DMS79 treated with DMSO at 0.1 percent for 48 hours (cell line): ENCODE data around the gene TMEM107.

ENCODE experiments used
- DNase-seq: peaks from one replicate; lab custom pipeline; 2025; lab: John Stamatoyannopoulos, UW

Gene TMEM107

DNA sequence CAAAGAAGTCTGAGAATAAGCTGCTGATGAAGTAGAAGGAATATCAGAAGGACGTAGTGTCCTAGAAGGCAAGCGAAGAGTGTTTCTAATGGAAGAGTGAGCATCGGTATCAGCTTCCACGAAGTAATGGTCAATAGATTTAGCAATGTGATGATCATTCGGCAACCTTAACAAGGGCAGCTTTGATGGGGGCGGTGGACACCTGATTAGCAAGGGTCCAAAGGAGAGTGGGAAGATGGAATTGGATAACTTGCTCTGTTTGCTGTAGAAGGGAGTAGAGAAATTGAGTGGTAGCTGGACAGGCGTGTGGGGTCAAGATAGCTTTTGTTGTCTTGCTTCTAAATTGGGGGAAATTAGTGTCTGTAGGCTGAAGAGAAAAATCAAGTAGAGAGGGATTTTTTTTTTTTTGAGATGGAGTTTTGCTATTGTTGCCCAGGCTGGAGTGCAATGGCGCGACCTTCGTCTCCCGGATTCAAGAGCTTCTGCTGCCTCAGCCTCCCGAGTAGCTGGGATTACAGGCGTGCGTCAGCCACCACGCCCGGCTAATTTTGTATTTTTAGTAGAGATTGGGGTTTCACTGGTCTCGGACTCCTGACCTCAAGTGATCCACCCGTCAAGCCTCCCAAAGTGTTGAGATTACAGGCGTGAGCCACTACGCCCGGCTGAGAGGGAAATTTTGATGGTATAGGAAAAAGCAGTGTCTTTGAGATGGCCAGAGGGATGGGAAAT lies 38.4 kb downstream of the TMEM107 start:
- peak; percentile 19 for DNase-seq

DNA sequence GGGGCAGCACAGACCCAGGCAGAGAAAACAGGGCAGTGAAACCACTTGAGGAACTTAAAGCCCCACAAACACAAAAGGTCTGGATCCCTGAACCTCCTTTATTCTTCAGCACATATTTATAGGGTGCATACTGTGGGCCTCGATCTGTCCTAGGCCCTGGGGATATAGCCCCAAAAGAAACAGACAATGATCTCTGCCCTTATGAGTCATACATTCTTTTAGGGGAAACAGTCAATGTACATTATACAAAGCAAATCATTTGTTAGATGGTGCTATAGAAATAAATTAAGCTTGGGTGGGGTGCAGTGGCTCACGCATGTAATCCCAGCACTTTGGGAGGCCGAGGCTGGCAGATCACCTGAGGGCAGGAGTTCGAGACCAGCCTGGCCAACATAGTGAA lies 42.2 kb downstream of the TMEM107 start:
- DNase-seq = no peak

DNA sequence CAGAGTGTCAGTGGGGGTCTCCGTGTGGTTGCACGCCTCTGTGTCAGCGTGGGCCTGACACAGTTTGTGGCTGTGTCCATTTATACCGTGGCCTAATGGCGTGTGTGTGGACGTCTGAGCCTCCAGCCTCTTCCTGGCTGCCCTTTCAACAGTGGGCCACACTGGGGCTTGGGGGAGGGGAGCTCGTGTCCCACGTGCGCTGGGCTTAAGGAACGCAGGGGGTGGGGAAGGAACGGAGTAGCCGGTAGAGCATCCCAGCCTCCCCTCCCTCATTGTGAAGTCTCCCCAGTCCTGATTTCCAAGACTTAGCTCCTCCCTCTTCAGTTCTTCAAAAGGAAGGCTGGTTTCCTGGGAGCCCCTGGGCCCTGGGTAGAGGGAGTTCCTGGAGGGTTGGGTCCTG lies 42.8 kb downstream of the TMEM107 start:
- DNase-seq = no peak

DNA sequence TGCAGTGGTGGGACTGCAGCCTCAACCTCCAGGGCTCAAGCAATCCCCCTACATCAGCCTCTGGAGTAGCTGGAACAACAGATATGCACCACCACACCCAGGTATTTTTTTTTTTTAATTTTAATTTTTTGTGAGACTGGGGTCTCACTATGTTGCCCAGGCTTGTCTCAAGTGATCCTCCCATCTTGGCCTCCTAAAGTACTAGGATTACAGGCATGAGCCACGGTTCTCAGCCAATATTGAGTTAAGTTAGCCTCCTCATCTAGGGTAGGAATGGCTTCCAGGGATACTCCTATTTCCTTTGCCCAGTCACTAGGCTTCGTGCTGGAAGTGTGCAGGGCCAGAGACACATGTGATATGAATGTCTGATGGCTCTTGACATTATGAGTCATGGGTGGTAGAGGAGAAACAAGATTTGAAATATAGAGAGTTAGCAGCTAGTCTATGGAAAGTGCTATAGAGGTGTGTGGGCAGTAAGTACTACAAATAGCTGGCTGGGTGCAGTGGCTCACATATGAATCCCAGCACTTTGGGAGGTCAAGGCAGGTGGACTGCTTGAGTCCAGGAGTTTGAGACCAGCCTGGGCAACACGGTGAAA lies 44.2 kb downstream of the TMEM107 start:
- DNase-seq = no peak

DNA sequence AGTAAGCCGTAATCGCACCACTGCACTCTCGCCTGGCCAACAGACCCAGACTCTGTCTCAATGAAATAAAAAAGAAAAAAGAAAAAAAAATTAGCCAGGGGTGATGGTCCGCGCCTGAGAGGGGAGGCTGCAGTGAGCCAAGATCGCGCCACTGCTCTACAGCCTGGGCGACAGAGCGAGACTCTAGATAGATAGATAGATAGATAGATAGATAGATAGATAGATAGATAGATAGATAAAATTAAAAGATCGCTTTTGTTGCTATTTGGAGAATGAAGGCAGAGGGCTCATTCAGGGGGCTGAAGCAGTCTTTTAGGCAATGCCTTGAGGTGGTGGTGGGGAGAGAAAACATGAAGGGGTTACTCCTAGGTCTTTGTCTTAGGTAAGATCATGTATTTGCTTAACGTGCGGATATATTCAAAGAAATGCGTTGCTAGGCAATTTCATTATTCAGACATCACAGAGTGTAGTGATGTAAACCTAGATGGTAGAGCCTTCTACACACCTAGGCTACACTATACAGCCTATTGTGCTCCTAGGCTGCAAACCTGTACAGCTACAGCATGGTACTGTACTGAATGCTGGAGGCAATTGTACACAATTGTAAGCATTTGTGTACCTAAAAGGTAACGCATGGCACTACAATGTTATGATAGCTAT lies 47.9 kb downstream of the TMEM107 start:
- DNase-seq = no peak

DNA sequence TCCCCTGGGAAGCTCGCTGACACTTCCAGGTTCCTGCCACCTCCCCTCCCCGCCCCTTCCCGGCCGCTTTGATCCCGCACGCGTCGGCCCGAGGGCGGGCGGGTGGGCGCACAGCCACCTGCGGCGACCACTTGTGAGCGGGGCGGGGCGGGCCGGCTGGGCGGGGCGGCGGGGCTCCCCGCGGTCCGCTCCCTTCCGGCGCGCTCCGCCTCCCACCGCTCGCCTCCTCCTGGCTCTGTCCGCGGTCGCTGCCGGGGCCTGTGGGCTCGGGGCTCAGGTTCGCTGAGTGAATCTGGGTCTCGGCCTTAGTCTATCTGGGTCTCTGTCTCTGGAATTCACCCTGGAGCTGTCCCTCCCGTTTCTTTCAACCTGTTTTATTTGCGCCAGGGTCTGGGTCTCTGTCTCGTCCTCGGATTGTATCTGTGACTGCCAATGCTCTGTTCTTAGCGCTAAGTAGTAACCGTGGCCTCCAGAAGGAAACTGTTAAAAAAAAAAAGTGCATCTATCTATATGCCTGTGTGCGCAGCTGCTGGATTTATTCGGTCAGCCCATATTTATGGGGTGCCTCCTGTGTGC lies 49.6 kb downstream of the TMEM107 start:
- peak; percentile 65 for DNase-seq

DNA sequence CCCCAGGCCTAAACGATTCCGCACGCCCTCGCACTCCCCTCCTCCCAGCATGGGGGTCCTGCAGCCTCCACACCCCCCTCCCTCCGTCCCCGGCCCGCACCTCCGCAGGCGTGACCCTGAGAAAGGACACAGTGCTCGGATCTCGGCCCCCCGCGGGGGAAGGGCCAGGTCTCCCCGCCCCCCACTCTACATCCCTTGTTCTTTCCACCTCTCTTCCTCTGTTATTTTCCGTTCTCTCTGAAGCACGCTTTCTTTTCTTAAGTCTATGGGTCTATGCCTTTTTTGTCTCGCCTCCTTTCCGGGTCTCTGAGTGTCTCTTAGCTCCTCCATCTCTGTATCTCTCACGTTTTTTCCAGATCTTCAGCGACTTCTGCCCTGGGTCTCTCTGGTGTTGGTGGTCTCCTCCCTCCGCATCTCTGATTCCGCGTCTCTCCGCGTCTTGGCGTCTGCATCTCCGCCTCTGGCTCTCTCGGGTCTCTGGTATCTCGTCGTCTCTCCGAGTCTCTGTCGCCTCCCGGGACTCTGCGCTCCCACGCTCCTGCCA lies 50.2 kb downstream of the TMEM107 start:
- peak; percentile 54 for DNase-seq

DNA sequence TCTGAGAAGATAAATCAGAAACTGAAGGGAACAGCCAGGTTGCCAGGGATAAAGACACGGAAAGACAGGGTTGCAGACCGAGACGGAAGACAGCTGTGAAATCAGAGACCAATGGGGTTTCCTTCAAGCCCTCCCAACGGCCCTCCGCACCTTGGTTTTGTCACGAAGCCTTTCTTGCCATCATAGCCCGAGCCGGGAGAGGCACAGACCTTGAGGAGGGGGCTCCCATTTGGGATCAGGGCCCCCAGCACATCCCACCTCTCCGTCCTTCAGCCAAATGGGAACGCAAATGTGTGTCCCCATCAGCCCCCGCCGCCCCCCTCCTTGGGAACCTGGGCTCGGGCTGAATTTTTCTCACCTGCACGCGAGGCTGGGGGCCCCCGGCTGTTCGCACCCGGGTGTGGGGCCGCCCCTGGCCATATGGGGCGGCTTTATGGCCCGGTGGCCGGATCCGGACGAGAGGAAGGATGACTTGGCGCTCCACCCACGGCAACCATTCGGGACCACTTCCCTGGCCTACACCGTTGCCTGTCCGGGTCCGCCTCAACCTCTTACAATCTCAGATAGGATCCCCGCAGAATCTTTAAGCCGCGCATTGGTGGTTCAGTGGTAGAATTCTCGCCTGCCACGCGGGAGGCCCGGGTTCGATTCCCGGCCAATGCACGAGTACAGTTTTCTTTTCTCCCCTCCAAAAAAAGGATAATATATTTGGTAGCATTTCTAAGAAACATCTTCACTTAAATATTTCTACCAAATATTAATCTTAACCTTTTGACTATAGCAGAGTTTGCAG lies 50.8 kb downstream of the TMEM107 start:
- peak; percentile 54 for DNase-seq

DNA sequence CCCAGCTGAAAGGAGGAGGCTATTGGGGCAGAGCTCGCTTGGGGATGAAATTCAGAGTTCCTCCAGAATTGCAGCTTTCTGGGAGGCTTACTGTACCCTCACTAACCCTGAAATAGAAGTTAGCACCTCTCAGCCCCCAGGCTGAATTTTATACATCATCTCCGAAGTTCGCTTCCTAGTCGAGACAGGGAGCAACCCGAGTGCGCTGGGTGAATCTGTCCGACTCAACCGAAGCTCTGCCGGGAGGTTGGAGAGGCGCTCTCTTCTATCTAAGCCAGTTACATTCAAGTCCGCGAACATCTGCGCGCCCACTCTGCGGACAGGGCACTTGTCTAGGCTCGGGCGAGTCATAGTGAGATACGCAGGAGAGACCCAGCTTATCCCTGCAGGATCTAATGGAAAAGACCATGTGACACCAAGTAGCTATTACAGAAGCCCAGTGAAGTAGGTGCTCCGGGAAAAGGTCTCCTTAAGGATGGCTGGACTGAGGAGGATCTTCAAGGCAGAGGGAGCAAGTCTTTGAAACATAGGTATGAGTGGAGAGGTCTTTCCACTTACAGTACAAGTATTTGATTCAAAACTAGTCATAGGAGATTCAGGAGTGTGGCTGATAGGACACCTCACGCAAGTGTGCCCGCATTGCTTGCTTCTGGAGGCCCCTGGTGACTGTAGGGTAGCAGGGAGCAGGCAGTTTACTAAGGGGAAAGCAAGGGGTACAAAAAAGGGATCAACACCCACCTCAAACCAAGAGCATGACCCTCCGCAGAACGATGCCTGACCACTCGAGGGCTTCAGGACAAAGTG lies 51.6 kb downstream of the TMEM107 start:
- peak; percentile 21 for DNase-seq

DNA sequence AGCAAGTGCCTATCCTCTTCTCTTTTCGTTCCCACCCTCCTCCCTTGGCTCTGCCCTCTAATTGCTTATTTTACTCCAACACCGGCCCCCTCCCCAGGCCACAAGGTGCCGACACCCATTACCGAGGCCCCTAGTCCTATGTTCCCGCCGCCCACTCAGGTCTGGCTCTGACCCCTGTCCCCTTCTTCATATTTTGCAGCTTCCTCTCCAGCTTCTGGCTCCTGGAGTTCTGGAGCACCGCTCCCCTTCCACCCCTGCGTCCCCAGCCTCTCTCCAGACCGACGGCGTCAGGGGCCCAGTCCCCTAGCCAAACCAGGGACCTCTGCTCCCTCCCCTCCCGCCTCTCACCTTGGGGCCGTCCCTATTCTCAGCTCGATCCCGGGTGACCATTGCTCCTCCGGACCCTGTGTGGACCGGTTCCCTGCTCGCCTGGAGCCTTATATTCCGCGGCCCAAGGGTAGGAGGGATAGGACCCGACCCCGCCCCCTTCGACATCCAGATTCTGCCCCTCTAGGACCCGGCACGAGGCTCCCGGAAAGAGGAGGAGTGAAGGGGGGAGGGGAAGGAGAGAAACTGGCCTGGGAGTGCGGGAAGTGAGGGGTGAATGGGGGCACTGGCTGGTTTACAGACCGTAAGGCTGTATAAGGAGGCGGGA lies 52.4 kb downstream of the TMEM107 start, which contains the start of gene HES7:
Gene HES7 (minus strand): TSS at position 412 of the 655 bp plus-strand sequence. CDS start 22 bp downstream, at position 390.
- DNase-seq = peak; percentile 7

DNA sequence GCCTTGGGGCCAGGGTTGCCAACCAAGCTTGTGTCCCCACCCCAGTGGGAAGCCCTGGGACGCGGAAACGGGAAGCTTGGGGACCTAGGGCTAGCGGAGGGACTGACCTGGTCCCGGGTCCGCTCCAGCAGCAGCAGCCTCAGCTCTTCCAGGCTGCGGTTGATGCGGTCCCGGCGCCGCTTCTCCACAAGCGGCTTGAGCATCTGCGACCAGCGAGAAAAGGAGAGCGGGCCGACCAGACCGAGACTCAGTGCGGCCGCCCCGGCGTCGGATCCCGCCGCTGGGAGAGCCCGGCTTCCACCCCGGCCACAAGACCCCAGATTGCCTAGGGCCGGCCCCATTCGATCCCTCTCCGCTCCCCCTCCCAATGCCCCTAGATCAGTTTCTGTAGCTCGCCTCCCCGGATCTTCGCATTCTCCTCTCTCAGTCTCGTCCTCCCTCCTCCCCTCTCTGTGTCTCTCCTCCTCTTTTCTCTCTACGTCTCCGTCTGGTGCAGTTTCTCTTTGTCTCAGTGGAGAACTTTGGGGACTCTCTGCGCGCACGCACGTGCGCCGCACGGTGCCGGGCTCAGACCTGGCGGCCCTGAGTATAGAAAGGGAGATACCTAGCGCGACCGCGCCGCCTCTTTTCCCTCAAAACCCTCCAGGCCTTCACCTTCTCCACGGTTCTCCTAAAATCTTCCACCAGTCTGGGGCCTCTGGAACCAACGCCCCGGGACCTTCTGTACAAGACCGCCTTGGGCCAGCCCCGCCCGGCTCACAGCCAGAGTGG lies 53.1 kb downstream of the TMEM107 start:
- no peak for DNase-seq
